OCI-LY3 (cell line): ENCODE data around the gene SMIM22.

ENCODE experiments used
- H2AFZ ChIP-seq: fragments of 200-600, 300-600 bp; shearing (Covaris generic); 2 replicates; pipeline ENCODE4 v1.6.0; 2014; ENCODE audit warnings: antibody characterized with exemption, low read depth, low read length
- H3K27ac ChIP-seq: fragments of 200-600, 300-600 bp; sonication (generic); 2 replicates; pipeline ENCODE4 v1.5.1; 2014; ENCODE audit warnings: mild to moderate bottlenecking, low read length, moderate library complexity, mixed read lengths
- H3K27me3 ChIP-seq: fragments of 200-600, 300-600 bp; sonication (generic); 2 replicates; pipeline ENCODE4 v1.6.1; 2014; ENCODE audit warnings: low read depth, low read length, mixed read lengths
- H3K36me3 ChIP-seq: fragments of 200-600, 300-600 bp; sonication (generic); replicated peaks from 2 replicates; pipeline ENCODE3; 2014; ENCODE audit warnings: low read depth, low read length, mixed read lengths
- H3K4me1 ChIP-seq: fragments of 300-600, 200-600 bp; sonication (generic); 2 replicates; pipeline ENCODE4 v1.6.1; 2014; ENCODE audit warnings: low read length, mixed read lengths
- H3K4me2 ChIP-seq: fragments of 200-600, 300-600 bp; sonication (generic); 2 replicates; pipeline ENCODE4 v1.6.1; 2014; ENCODE audit warnings: low read length, mixed read lengths
- H3K4me3 ChIP-seq: fragments of 300-600, 200-600 bp; sonication (generic); 2 replicates; pipeline ENCODE4 v1.5.1; 2014; ENCODE audit warnings: antibody characterized with exemption, mild to moderate bottlenecking, low read length, moderate library complexity
- H3K79me2 ChIP-seq: fragments of 300-600, 200-600 bp; shearing (Covaris generic); 2 replicates; pipeline ENCODE4 v1.6.1; 2014; ENCODE audit warnings: mild to moderate bottlenecking, low read length, mixed read lengths
- H3K9ac ChIP-seq: fragments of 300-600, 200-600 bp; shearing (Covaris generic); 2 replicates; pipeline ENCODE4 v1.6.0; 2014; ENCODE audit warnings: mild to moderate bottlenecking, low read length, moderate library complexity
- H3K9me3 ChIP-seq: fragments of 200-600, 300-600 bp; shearing (Covaris generic); 2 replicates; pipeline ENCODE4 v1.6.1; 2014; ENCODE audit warnings: low read length, mixed read lengths; ENCODE audit not compliant: insufficient read depth
- H4K20me1 ChIP-seq: fragments of 200-600, 300-600 bp; sonication (generic); 2 replicates; pipeline ENCODE4 v1.6.1; 2016; ENCODE audit warnings: low read length, mixed read lengths; ENCODE audit not compliant: insufficient read depth
- EZH2phosphoT487 ChIP-seq: fragments of 200-600 bp; shearing (Covaris generic); IDR thresholded peaks from 2 replicates; pipeline ENCODE4 v1.6.1; 2018; ENCODE audit warnings: antibody characterized with exemption, mixed run types, low read depth
- TF ChIP-seq, protein P1 (sequence below): fragments of 200-600, 300-600 bp; sonication (generic); IDR thresholded peaks from 2 replicates; pipeline ENCODE4 v1.5.1; 2014; ENCODE audit warnings: antibody characterized with exemption, low read length, low read depth

SMIM22 gene

DNA sequence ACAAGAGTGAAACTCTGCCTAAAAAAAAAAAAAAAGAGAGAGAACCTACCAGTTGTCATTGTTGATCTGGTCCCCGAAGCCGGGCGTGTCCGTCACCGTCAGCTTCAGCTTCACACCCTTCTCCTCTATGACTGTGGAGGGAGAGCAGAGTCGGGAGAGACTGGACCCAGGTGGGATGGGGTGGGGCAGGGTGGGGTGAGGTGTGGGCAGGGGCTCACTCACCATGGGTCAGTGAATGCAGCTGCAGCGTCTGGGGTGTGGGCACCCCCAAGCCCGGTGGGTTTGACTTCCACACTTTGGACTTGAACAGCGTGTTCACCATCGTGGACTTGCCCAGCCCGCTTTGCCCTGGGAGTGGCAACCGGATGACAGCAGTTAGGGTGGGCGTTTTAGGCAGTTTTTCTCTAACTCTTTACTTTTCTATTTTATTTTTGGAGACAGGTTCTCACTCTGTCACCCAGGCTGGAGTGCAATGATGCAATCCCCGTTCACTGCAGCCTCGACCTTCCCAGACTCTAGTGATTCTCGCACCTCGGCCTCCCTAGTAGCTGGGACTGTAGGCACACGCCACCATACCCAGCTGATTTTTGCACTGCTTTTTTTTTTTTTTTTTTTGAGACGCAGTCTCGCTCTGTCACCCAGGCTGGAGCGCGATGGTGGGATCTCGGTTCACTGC is 9.3 kb upstream of the SMIM22 start:
- Histone ChIP-seq H3K4me3 (no peak overlapping the region), H3K36me3 (no peaks in the 10 kb centered on the region), H3K79me2 (no peaks in the 10 kb centered on the region), H3K4me1 (peaks cover 9% of the 10 kb centered on the region), H3K9me3 (no peaks in the 10 kb centered on the region), H4K20me1 (no peaks in the 10 kb centered on the region), H2AFZ (no peak overlapping the region), H3K9ac (no peak overlapping the region), H3K4me2 (no peak overlapping the region), H3K27me3 (no peaks in the 10 kb centered on the region), H3K27ac (no peak overlapping the region)
- no peak for TF ChIP-seq EZH2phosphoT487
- TF ChIP-seq, protein P1, sequence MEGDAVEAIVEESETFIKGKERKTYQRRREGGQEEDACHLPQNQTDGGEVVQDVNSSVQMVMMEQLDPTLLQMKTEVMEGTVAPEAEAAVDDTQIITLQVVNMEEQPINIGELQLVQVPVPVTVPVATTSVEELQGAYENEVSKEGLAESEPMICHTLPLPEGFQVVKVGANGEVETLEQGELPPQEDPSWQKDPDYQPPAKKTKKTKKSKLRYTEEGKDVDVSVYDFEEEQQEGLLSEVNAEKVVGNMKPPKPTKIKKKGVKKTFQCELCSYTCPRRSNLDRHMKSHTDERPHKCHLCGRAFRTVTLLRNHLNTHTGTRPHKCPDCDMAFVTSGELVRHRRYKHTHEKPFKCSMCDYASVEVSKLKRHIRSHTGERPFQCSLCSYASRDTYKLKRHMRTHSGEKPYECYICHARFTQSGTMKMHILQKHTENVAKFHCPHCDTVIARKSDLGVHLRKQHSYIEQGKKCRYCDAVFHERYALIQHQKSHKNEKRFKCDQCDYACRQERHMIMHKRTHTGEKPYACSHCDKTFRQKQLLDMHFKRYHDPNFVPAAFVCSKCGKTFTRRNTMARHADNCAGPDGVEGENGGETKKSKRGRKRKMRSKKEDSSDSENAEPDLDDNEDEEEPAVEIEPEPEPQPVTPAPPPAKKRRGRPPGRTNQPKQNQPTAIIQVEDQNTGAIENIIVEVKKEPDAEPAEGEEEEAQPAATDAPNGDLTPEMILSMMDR, result no peak

DNA sequence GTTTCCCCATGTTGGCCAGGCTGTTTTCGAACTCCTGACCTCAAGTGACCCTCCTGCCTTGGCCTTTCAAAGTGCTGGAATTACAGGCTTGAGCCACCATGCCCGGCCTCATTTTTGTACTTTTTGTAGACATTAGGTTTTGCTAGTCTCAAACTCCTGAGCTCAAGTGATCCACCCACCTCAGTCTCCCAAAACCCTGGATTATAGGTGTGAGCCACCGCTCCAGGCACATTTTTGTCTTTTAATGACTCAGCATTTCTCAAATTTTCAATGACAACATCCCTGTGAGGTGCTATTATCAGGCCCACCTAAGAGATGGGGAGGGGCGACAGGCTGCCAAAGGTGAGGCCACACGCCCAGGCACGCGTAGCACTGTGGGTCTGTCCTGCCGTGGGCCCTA is 8.1 kb upstream of the SMIM22 start:
- Histone ChIP-seq H3K9ac (no peak overlapping the region), H3K9me3 (no peaks in the 10 kb centered on the region), H3K79me2 (no peaks in the 10 kb centered on the region), H3K4me3 (no peak overlapping the region), H4K20me1 (no peaks in the 10 kb centered on the region), H3K4me2 (no peak overlapping the region), H3K4me1 (peaks cover 8% of the 10 kb centered on the region), H3K36me3 (no peaks in the 10 kb centered on the region), H2AFZ (no peak overlapping the region), H3K27me3 (no peaks in the 10 kb centered on the region), H3K27ac (no peak overlapping the region)
- TF ChIP-seq EZH2phosphoT487, result no peak
- TF ChIP-seq, protein P1, result no peak

DNA sequence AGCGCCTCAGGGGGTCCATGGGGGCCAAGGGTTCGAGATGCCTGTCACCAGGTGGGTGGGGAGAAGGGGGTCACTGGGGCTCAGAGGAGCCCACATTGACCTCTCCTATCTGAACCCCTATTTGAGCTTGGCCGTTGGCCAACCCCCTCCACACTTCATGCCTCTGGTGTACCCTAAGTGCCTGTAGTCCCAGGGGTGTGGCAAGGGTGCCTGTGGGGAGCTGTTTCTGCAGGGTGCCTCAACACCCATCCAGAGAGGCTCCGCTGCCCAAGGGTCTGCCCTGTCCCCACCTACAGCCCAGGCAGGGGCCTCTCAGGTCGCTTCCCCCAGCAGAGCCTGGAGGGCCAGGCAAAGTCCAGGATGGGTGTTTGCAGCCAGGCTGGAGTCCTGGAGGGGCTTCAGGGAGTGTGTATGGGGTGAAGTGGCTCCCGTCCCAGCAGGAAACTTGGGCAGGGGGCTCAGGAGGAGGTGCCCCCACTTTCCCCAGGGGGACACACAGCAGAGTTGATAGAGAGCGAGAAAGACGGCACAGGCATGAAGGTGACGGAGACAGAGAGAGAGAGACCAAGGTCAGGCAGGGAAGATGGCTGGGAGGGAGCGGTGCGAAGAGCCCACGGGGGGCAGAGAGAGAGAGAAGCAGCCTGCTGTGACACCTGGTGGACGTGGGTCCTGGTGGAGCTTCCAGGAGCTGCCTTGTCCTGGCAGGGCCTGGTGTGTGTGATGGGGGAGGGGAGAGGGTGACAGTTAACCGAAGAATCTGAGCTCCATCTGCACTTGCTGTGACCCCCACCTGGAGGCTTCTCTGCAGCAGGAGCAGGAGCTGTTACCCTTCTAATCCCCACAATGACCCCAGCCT is 7.3 kb upstream of the SMIM22 start, which contains the start of gene SEPTIN12:
SEPTIN12 (minus strand) TSS at position 719 of the 856 bp plus-strand sequence; CDS start at position 19, 700 bp downstream.
- no peak within 1 kb of the TSS for H3K9ac ChIP-seq
- no peak within 1 kb of the TSS for H3K27ac ChIP-seq
- no peaks in the 10 kb centered on the region for H3K9me3 ChIP-seq
- H3K27me3 ChIP-seq, result no peaks in the 10 kb centered on the region
- H3K4me3 ChIP-seq, result no peak within 1 kb of the TSS
- H4K20me1 ChIP-seq, result no peaks in the 10 kb centered on the region
- TF ChIP-seq EZH2phosphoT487, result no peak
- TF ChIP-seq, protein P1, result no peak
- H3K4me1 ChIP-seq, result no peaks in the 10 kb centered on the region
- no peak within 1 kb of the TSS for H2AFZ ChIP-seq
- no peaks in the 10 kb centered on the region for H3K36me3 ChIP-seq
- H3K4me2 ChIP-seq, result no peak within 1 kb of the TSS
- no peaks in the 10 kb centered on the region for H3K79me2 ChIP-seq

DNA sequence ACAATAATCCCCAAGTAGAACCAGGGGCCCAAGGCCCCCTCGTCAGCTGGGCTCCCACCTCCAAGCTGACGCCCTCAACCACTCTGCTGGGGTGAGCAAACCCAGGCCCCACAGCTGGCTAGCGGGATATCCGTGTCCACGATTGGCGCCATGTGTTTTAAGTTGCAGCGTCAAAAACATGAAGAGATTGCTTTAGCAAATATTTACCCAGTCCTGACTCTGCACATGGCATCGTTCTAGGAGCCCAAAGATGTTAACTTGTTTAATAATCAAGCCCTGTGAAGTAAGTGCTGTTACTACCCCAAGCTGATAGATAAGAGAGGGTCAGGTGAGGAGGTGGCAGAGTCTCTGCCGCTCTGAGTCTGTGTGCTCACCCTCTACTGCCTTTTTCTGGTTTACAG is 6.7 kb upstream of the SMIM22 start:
- no peaks in the 10 kb centered on the region for H3K79me2 ChIP-seq
- H3K9me3 ChIP-seq, result no peaks in the 10 kb centered on the region
- TF ChIP-seq EZH2phosphoT487, result no peak
- TF ChIP-seq, protein P1, result no peak
- H3K27ac ChIP-seq, result no peak overlapping the region
- no peak overlapping the region for H3K9ac ChIP-seq
- H3K4me2 ChIP-seq, result no peak overlapping the region
- H3K36me3 ChIP-seq, result no peaks in the 10 kb centered on the region
- no peak overlapping the region for H2AFZ ChIP-seq
- H3K4me3 ChIP-seq, result no peak overlapping the region
- no peaks in the 10 kb centered on the region for H3K4me1 ChIP-seq
- H3K27me3 ChIP-seq, result no peaks in the 10 kb centered on the region
- H4K20me1 ChIP-seq, result no peaks in the 10 kb centered on the region
